ENCODE results near the gene RAD52. TPM values are rescaled to one million over a fixed set of nuclear protein-coding genes. Genes with fewer than 3 reads are reported as not detected.

The RAD52 gene
- total RNA-seq, 1 donor from 2014 or later = 23.6 TPM

DNA sequence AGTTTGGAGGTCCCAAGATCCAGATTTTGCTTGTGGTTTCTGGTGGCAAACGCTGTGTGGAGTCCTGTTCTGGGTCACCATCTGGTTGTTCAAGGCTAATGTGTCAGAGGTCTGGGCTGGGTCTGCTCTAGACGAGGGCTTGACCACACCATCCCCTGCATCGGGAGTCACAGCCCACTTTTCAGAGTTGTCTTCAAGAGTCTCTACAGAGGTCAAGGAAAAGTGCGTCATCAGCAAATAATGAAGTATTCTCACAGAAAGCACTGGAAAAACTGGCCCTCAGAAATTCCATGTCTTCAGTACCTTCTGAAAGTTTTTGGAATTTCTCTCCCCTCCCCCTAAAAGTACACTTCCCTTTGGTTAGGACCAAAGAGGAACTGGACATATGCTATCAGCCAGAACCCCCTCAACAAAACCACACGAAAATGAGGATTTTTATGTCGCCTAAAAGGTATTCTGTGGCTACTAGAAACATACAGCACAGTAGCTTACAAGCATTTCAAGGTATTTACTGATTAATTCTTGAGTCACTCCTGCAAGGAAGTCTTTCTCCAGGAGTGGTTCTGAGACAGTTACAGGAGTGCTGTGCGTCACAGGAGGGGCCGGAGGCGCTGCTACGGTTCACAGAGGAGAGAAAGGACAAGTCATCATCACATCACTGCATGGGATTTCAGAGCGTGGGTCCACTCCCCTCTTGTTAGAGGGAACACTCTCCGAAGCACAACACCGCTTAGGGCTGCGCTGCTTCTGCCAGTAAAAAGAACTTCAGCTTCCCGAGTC lies 35.4 kb downstream of the RAD52 start:
- no peak for DNase-seq (ENCODE audit: low spot score)

DNA sequence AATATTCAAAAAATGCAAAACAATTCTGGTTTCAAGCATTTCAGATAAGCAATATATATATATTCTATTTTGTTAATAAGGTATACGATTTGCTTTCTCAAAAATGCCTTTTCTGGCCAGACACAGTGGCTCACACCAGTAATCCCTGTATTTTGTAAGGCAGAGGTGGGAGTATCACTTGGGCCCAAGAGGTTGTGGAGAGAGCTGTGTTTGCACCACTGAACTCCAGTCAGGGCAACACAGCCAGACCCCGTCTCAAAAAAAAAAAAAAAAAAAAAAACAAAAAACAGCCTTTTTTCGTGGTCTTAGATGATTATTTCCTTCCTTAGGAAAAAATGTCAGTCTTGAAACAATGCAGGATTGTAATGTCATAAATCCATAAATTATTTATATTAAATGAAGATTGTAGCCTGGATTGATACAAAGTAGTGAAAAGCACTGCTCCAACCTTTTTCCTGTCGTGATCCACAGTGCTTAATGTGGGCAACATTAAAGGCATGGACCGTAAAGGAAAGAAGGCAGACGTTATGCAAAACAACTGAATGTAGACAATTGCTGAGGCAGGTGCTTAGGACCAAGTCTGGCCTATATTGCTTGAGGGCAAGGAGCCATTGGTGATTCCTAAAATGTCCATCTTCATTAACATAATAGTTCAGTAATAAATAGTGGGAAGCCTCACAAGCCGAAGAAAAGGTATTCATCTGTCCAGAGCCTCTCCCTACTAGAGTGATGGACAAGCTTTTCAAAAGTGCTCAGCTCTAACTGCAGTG lies 36.8 kb downstream of the RAD52 start:
- DNase-seq (ENCODE audit: low spot score) = no peak

GRCh38 chr12:911191-911826 lies 38.2 kb downstream of the RAD52 start:
- no peak for DNase-seq (ENCODE audit: low spot score)

GRCh38 chr12:910416-910815 lies 39.1 kb downstream of the RAD52 start:
- no peak for DNase-seq (ENCODE audit: low spot score)

DNA sequence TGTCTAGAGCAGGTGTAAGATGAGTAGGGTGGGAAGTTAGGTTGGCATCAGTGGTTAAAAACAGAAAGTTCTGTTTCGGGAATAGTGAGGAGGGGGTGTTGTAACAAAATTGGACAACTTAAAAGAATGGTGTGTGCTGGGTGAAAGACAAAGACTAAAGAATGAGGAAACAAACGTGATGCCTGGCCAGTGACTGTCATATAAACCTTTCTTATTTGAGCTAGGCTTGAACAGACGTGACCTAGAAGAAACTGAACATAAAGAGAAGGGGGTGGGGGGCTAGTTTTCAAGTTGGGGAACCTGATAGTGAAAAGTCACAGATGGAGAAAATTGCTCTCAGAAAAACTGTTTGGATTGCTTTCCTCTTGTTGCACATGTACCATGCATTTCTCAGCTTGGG lies 39.6 kb downstream of the RAD52 start:
- DNase-seq (ENCODE audit: low spot score) = no peak

GRCh38 chr12:907413-908185 lies 41.9 kb downstream of the RAD52 start:
- DNase-seq (ENCODE audit: low spot score) = no peak

GRCh38 chr12:906062-906585 lies 43.4 kb downstream of the RAD52 start:
- no peak for DNase-seq (ENCODE audit: low spot score)

- DNase-seq (ENCODE audit: low spot score) = no peak
Measured at GRCh38 chr12:905261-906031, 44.0 kb downstream of the RAD52 start.

- DNase-seq (ENCODE audit: low spot score) = no peak
Measured at GRCh38 chr12:904010-904414, 45.5 kb downstream of the RAD52 start.

GRCh38 chr12:903055-903454 lies 46.4 kb downstream of the RAD52 start:
- DNase-seq (ENCODE audit: low spot score) = no peak

GRCh38 chr12:902581-902980 lies 46.9 kb downstream of the RAD52 start:
- DNase-seq (ENCODE audit: low spot score) = peak; percentile 29

DNA sequence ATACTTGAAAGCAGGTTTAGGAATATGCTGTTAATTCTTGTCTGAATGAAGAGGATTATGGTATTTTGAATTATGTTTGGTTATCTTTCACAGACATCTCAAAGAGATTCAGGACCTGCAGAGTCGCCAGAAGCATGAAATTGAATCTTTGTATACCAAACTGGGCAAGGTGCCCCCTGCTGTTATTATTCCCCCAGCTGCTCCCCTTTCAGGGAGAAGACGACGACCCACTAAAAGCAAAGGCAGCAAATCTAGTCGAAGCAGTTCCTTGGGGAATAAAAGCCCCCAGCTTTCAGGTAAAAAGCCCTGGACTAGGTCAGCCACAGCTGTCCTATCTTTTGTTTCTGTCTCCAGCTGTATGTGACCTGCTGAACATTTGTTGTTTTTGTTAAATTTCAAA lies 52.1 kb downstream of the RAD52 start:
- no peak for DNase-seq (ENCODE audit: low spot score)

DNA sequence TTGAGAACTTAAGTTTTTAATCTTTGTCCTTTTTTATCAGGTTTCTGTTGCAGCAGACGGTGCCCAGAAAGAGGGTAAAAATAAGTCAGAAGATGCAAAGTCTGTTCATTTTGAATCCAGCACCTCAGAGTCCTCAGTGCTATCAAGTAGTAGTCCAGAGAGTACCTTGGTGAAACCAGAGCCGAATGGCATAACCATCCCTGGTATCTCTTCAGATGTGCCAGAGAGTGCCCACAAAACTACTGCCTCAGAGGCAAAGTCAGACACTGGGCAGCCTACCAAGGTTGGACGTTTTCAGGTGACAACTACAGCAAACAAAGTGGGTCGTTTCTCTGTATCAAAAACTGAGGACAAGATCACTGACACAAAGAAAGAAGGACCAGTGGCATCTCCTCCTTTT lies 53.5 kb downstream of the RAD52 start:
- no peak for DNase-seq (ENCODE audit: low spot score)

DNA sequence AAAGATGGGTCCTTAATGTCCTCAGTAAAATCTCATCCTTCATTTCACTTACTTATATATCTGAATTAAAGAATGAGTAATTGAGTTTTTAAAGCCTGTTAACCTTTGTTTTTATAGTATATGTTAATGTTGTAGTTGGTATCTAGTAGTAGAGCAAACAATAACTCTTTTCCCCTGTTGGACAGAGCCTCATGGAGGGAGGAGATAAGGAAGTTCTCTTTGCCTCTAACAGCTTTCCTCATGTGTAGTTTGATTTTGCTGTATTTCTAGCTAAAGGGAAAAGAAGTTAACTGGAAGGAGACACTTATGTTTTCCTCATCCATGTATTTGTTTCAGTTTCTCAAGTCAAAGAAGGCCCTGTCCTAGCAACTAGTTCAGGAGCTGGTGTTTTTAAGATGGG lies 55.3 kb downstream of the RAD52 start:
- no peak for DNase-seq (ENCODE audit: low spot score)

DNA sequence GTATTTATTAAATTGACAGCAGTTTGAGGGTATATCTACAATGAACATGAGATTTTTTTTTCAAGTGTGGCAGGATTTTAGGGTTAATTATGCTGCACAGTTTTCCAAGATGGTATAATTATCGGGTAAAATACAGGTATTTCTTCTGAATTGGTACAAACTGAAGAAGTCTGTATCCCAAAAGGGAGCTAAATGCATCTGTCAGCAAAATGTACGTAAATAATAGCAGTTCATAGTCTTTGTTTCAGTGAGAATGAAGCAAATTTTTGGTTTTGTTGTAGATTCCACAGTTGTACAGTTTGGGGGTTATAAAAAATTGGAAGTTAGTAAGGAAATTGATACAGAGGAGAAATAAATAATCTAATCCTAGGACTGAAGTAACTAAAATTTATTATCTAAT lies 63.3 kb downstream of the RAD52 start:
- DNase-seq (ENCODE audit: low spot score) = no peak

- no peak for DNase-seq (ENCODE audit: low spot score)
Measured at GRCh38 chr12:885701-886100, 63.8 kb downstream of the RAD52 start.

DNA sequence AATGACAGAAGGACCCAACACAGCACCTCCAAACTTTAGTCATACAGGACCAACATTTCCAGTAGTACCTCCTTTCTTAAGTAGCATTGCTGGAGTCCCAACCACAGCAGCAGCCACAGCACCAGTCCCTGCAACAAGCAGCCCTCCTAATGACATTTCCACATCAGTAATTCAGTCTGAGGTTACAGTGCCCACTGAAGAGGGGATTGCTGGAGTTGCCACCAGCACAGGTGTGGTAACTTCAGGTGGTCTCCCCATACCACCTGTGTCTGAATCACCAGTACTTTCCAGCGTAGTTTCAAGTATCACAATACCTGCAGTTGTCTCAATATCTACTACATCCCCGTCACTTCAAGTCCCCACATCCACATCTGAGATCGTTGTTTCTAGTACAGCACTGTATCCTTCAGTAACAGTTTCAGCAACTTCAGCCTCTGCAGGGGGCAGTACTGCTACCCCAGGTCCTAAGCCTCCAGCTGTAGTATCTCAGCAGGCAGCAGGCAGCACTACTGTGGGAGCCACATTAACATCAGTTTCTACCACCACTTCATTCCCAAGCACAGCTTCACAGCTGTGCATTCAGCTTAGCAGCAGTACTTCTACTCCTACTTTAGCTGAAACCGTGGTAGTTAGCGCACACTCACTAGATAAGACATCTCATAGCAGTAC lies 64.6 kb downstream of the RAD52 start:
- no peak for DNase-seq (ENCODE audit: low spot score)

DNA sequence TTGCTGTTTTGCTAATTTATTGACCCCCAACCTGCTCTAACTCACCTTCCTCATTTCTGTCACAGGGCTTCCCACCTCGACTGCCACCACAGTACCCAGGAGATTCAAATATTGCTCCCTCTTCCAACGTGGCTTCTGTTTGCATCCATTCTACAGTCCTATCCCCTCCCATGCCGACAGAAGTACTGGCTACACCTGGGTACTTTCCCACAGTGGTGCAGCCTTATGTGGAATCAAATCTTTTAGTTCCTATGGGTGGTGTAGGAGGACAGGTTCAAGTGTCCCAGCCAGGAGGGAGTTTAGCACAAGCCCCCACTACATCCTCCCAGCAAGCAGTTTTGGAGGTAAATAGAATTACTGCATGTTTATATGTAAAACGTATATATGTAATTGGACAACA lies 68.8 kb downstream of the RAD52 start:
- DNase-seq (ENCODE audit: low spot score) = no peak

DNA sequence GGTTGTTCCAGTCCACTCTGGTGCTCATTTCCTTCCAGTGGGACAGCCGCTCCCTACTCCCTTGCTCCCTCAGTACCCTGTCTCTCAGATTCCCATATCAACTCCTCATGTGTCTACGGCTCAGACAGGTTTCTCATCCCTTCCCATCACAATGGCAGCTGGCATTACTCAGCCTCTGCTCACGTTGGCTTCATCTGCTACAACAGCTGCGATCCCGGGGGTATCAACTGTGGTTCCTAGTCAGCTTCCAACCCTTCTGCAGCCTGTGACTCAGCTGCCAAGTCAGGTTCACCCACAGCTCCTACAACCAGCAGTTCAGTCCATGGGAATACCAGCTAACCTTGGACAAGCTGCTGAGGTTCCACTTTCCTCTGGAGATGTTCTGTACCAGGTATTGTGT lies 69.9 kb downstream of the RAD52 start:
- DNase-seq (ENCODE audit: low spot score) = no peak

- no peak for DNase-seq (ENCODE audit: low spot score)
Measured at GRCh38 chr12:873954-874353, 75.5 kb downstream of the RAD52 start.

Measured in mucosa of gallbladder (tissue), 1 donor.